GM18861 (cell line): ENCODE measurements around the gene SLC6A6.

Experiments
- ATAC-seq: cut with Tn5 transposase; IDR thresholded peaks from one replicate; pipeline ENCODE4 v1.9.1; 2021; ENCODE audit not compliant: unreplicated experiment

The SLC6A6 gene

GRCh38 chr3:14451844-14452739 lies 49.7 kb downstream of the SLC6A6 start:
- no peak for ATAC-seq

GRCh38 chr3:14452740-14453710 lies 50.6 kb downstream of the SLC6A6 start:
- ATAC-seq, result no peak

- no peak for ATAC-seq
Measured at GRCh38 chr3:14453876-14454638, 51.7 kb downstream of the SLC6A6 start.

- no peak for ATAC-seq
Measured at GRCh38 chr3:14454639-14455310, 52.4 kb downstream of the SLC6A6 start.

GRCh38 chr3:14455571-14456317 lies 53.3 kb downstream of the SLC6A6 start:
- no peak for ATAC-seq

- ATAC-seq, result no peak
Measured at GRCh38 chr3:14456794-14457193, 54.4 kb downstream of the SLC6A6 start.

- no peak for ATAC-seq
Measured at GRCh38 chr3:14457481-14457880, 55.1 kb downstream of the SLC6A6 start.

GRCh38 chr3:14457999-14458398 lies 55.6 kb downstream of the SLC6A6 start:
- no peak for ATAC-seq

- peak; percentile 72 for ATAC-seq
Measured at GRCh38 chr3:14458434-14459275, 56.2 kb downstream of the SLC6A6 start.

GRCh38 chr3:14459384-14459783 lies 57.0 kb downstream of the SLC6A6 start:
- ATAC-seq, result no peak

GRCh38 chr3:14459787-14460186 lies 57.4 kb downstream of the SLC6A6 start:
- no peak for ATAC-seq

GRCh38 chr3:14460342-14461005 lies 58.1 kb downstream of the SLC6A6 start:
- ATAC-seq, result no peak

GRCh38 chr3:14461006-14461747 lies 58.8 kb downstream of the SLC6A6 start:
- no peak for ATAC-seq

- no peak for ATAC-seq
Measured at GRCh38 chr3:14461748-14462324, 59.4 kb downstream of the SLC6A6 start.

- ATAC-seq, result no peak
Measured at GRCh38 chr3:14462738-14463137, 60.3 kb downstream of the SLC6A6 start.

GRCh38 chr3:14463330-14464140 lies 61.1 kb downstream of the SLC6A6 start:
- ATAC-seq, result no peak

GRCh38 chr3:14464141-14464465 lies 61.7 kb downstream of the SLC6A6 start:
- ATAC-seq, result no peak
